H1 (cell line): ENCODE measurements around the gene TTLL5. TPM values are rescaled to one million over a fixed set of nuclear protein-coding genes. Genes with fewer than 3 reads are reported as not detected.

Experiments used
- ATF2 ChIP-seq: IDR thresholded peaks from 2 replicates; pipeline ENCODE4 v1.6.1; 2012; ENCODE audit warnings: low read length, inconsistent platforms
- CREB1 ChIP-seq: IDR thresholded peaks from 2 replicates; pipeline ENCODE4 v1.6.1; 2012; ENCODE audit warnings: inconsistent platforms
- CTCF ChIP-seq, 3 experiments: IDR thresholded peaks; 1 replicate in 2 of 3; 2 replicates in 1 of 3; pipeline versions ENCODE4 v1.5.1 to v1.6.1; 2011; ENCODE audit warnings: low read length in 3 of 3, mild to moderate bottlenecking in 3 of 3, inconsistent platforms in 2 of 3, low read depth in 1 of 3, moderate library complexity in 1 of 3; ENCODE audit not compliant: insufficient read depth in 1 of 3; ENCODE audit errors: control extremely low read depth in 1 of 3
- NRF1 ChIP-seq: IDR thresholded peaks from 2 replicates; pipeline ENCODE4 v1.6.1; 2011; ENCODE audit warnings: mild to moderate bottlenecking, low read depth, low read length, improper control_type of control experiment
- RNF2 ChIP-seq: fragments of 200-900, 300-1000 bp; sonication (generic); IDR thresholded peaks from 2 replicates; pipeline ENCODE4 v1.7.1; 2016; ENCODE audit warnings: borderline replicate concordance, low read depth, mild to moderate bottlenecking, antibody characterized with exemption, low read length; ENCODE audit not compliant: poor library complexity, severe bottlenecking; ENCODE audit errors: missing control alignments
- SP1 ChIP-seq: IDR thresholded peaks from 2 replicates; pipeline ENCODE4 v1.6.1; 2011; ENCODE audit warnings: low read depth, low read length
- polyA plus RNA-seq, 7 experiments: library from polyadenylated mRNA; depleted of rRNA in 3 of 7; stranded (reverse) in 5 of 7; unstranded in 2 of 7; fragments of >200 nt in 5 of 7; fragments of 200-250 nt in 2 of 7; gene quantifications; 1 replicate in 5 of 7; 2 replicates in 1 of 7; 4 replicates in 1 of 7; pipeline versions ENCODE4 v1.2.1 to v1.2.3, GENCODE V29; 2011 to 2013; ENCODE audit warnings: missing spikeins in 2 of 7, mixed read lengths in 2 of 7
- total RNA-seq: library from RNA; stranded (reverse); fragmentation: NEBNext Ultra II Directional; extraction: Animal tissue kit (Norgen Biotek cat#: 25700); gene quantifications from 2 replicates; pipeline ENCODE4 v1.2.1, GENCODE V29; 2021

The TTLL5 gene
- total and polyA plus RNA-seq, 2 of the 8 experiments (the other 6 are each of a cell fraction or from before 2014, with no cell fraction given), result 16.1 to 45.9 TPM

GRCh38 chr14:75858362-75858761, 197.3 kb downstream of the TTLL5 start (continued):
- TF ChIP-seq ATF2, result no peak
- TF ChIP-seq SP1, result no peak
- no peak for TF ChIP-seq NRF1
- TF ChIP-seq CREB1, result no peak
- TF ChIP-seq CTCF (IDR thresholded peaks at IDR 0.05; ENCODE audit: control extremely low read depth in 1 of 3, insufficient read depth in 1 of 3, low read depth in 1 of 3, low read length in 3 of 3), result no peak
- no peak for TF ChIP-seq RNF2
